ENCODE results near the gene FBXW2.

The FBXW2 gene

DNA sequence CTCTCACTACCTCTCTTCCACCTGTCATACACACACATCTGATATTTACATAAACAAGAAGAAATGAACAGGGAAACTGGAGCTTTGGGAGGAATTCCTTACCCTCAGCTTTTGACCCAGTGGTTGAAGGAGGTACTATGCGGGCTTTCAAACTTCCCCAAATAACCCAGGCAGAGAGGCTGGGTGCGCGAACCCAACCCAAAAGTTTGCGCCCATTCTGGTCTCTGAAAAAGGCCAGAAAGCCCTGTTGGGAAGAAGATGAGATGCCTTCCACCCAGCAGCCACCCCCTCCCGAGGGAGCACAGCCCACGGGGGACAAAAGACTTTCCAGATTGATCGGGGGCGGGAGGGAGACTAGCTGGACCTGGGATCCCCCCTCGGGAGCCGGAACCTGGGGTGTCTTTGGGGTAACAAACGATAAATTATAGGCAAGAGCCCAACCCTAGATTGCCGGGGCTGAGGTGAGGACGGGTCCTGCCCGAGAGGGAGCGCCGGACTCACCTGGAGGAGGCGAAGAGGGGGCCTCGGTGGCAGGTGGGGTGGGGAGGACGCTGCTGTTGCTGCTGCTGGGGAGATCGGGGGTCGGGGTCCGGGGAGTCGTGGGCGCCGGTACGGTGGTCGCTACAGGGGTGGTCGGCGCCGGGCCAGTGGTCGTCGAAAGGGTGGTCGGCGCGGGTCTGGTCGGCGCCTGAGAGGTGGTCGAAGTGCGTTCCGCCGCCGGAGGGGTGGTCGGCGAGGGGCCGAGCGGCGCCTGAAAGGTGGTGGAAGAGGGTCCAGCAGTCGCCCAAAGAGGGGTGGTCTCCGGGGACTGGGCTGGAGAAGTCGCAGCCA is 79.7 kb downstream of the FBXW2 start:
- no peak for DNase-seq

DNA sequence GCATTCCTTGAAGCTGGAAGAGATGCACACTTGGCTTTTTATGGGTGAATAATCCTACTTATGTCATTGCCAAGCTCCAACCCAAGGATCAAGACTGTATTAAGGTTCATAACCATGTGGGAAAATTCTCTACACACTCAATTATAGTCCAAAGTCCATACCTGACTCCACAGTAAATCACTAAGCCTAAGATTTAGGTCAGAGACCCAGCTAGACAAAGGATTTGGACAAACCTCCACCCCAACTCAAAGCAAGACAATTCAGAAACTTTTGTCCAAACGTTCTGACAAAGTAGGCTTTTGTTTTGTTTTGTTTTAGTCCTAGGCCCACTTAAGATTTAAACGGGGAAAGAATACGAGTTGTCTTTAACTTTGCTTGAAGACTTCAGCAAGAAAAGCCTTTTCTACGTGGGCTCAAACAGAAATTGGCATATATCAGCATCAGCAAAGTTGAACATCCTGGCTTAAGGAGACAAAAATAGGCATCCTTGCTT is 80.6 kb downstream of the FBXW2 start:
- DNase-seq: no peak

- DNase-seq: no peak
Observed at GRCh38 chr9:120711841-120712538, 81.2 kb downstream of the FBXW2 start.

GRCh38 chr9:120711354-120711753 is 81.9 kb downstream of the FBXW2 start:
- no peak for DNase-seq

GRCh38 chr9:120710110-120710981 is 82.9 kb downstream of the FBXW2 start:
- DNase-seq: no peak

- DNase-seq: no peak
Observed at GRCh38 chr9:120708526-120709224, 84.5 kb downstream of the FBXW2 start.

DNA sequence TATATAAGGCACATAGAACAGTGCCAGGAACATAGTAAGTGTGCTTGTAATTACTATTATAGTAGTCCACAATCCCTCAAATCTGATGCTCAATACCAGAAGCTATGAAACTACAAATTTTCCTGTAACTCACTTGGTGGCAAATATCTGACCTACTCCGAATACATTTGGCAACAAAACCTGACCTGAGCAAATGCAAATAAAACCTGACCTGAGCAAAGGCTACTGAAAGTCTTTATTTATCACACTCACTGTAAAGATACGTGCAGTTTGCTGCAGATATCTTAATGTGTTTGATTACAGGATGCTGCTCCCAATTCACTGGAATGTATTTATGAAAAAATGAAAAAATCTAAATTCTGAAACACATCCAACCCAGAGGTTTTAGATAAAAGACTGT is 86.0 kb downstream of the FBXW2 start:
- DNase-seq: no peak
